ENCODE data around the gene CPNE4. TPM values are rescaled to one million over a fixed set of nuclear protein-coding genes. Genes with fewer than 3 reads are reported as not detected.

Gene CPNE4
- total and polyA plus RNA-seq, 9 of the 15 experiments (the other 6 are each of a cell fraction or from before 2014, with no cell fraction given), result not detected

DNA sequence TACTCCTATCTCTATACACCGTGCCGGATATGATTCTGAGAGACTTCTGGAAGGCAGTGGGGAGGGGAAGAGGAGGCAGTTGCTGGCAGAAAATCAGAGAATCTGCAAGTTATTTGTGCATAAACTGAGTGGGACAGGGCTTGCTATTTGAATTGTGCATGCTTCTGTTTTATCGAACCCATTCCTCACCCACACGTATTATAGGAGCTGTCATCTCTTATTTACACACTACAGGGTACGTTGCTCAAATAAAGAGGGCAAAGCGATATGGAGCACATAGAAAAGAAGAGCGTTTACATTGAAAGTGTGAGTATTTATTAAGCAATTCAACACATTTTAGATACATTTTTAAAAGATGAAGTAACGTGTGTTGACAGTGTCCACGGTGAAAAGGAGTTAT is 191.6 kb downstream of the CPNE4 start:
- intact Hi-C loops (cut with micrococcal nuclease), result no loop called here
- 2% methylated on average over 9 of the region's 9 CpGs for WGBS (ENCODE audit: insufficient coverage, low coverage, missing lambda C conversion rate)
- CTCF ChIA-PET (ENCODE audit: low intra/inter-chr PET ratio), result no interaction called here

More for the DNA sequence above, 191.6 kb downstream of the CPNE4 start:
- no TSS peak for BruUV-seq (replicated peaks)
- no peaks in the 10 kb centered on the region for H3K4me1 ChIP-seq (replicated peaks in 1 of 2; ENCODE audit: control insufficient read depth in 2 of 2, insufficient read depth in 2 of 2, low read length in 2 of 2)
- no peaks in the 10 kb centered on the region for H3K36me3 ChIP-seq (ENCODE audit: control insufficient read depth, insufficient read depth, low read length)
- no peaks in the 10 kb centered on the region for H3K79me2 ChIP-seq (ENCODE audit: control insufficient read depth, insufficient read depth, low read length)
- H3K4me2 ChIP-seq (ENCODE audit: insufficient read depth, low read length), result no peak overlapping the region
- H2AFZ ChIP-seq (ENCODE audit: low read depth, low read length), result no peak overlapping the region
- H3K27ac ChIP-seq (ENCODE audit: extremely low read depth, low read depth, low read length), result no peak overlapping the region
- in situ Hi-C loops (cut with MboI), result no loop called here
- DNase-seq (ENCODE audit: extremely low read depth in 1 of 4, low spot score in 3 of 4) (no peak), FAIRE-seq (no peak), ATAC-seq (no peak)
- H3K9me1 ChIP-seq (ENCODE audit: control insufficient read depth, insufficient read depth, low read length), result no peaks in the 10 kb centered on the region
- no peaks in the 10 kb centered on the region for H3K9me3 ChIP-seq (replicated peaks; ENCODE audit: control insufficient read depth, insufficient read depth, low read depth, low read length)
- TF ChIP-seq RB1 (IDR thresholded peaks at IDR 0.05; ENCODE audit: low read depth) (no peak), BACH1 (tag; IDR thresholded peaks at IDR 0.05) (no peak), NFRKB (IDR thresholded peaks at IDR 0.05; ENCODE audit: low read depth) (no peak), TAF7 (tag; IDR thresholded peaks at IDR 0.05) (no peak), KLF1 (tag; IDR thresholded peaks at IDR 0.05) (no peak), XRCC3 (IDR thresholded peaks at IDR 0.05) (no peak), SMARCE1 (IDR thresholded peaks at IDR 0.05) (no peak), DNMT1 (IDR thresholded peaks at IDR 0.05) (no peak), CHD2 (IDR thresholded peaks at IDR 0.05; ENCODE audit: low read depth, low read length) (no peak), NCOA2 (IDR thresholded peaks at IDR 0.05; ENCODE audit: partially characterized antibody in 2 of 2) (no peak)
- TF ChIP-seq, protein P1, sequence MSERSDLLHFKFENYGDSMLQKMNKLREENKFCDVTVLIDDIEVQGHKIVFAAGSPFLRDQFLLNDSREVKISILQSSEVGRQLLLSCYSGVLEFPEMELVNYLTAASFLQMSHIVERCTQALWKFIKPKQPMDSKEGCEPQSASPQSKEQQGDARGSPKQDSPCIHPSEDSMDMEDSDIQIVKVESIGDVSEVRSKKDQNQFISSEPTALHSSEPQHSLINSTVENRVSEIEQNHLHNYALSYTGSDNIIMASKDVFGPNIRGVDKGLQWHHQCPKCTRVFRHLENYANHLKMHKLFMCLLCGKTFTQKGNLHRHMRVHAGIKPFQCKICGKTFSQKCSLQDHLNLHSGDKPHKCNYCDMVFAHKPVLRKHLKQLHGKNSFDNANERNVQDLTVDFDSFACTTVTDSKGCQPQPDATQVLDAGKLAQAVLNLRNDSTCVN (CRISPR knock-in tag; IDR thresholded peaks at IDR 0.05), result no peak
- TF ChIP-seq, protein P2, sequence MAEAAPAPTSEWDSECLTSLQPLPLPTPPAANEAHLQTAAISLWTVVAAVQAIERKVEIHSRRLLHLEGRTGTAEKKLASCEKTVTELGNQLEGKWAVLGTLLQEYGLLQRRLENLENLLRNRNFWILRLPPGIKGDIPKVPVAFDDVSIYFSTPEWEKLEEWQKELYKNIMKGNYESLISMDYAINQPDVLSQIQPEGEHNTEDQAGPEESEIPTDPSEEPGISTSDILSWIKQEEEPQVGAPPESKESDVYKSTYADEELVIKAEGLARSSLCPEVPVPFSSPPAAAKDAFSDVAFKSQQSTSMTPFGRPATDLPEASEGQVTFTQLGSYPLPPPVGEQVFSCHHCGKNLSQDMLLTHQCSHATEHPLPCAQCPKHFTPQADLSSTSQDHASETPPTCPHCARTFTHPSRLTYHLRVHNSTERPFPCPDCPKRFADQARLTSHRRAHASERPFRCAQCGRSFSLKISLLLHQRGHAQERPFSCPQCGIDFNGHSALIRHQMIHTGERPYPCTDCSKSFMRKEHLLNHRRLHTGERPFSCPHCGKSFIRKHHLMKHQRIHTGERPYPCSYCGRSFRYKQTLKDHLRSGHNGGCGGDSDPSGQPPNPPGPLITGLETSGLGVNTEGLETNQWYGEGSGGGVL (CRISPR knock-in tag; IDR thresholded peaks at IDR 0.05), result no peak
- TF ChIP-seq, protein P3, sequence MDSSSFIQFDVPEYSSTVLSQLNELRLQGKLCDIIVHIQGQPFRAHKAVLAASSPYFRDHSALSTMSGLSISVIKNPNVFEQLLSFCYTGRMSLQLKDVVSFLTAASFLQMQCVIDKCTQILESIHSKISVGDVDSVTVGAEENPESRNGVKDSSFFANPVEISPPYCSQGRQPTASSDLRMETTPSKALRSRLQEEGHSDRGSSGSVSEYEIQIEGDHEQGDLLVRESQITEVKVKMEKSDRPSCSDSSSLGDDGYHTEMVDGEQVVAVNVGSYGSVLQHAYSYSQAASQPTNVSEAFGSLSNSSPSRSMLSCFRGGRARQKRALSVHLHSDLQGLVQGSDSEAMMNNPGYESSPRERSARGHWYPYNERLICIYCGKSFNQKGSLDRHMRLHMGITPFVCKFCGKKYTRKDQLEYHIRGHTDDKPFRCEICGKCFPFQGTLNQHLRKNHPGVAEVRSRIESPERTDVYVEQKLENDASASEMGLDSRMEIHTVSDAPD (CRISPR knock-in tag; IDR thresholded peaks at IDR 0.05), result no peak
- H4K20me1 ChIP-seq (replicated peaks; ENCODE audit: control insufficient read depth, insufficient read depth, low read length), result no peaks in the 10 kb centered on the region
- no peaks in the 10 kb centered on the region for H3K27me3 ChIP-seq (ENCODE audit: control insufficient read depth in 2 of 2, insufficient read depth in 2 of 2, low read length in 2 of 2)
- H3K4me3 ChIP-seq, result no peak overlapping the region
- H3K9ac ChIP-seq (ENCODE audit: insufficient read depth in 1 of 2, low read depth in 2 of 2, low read length in 2 of 2), result no peak overlapping the region
- POLR2A ChIA-PET, result no interaction called here

All from K562 (cell line).